Upper lobe of right lung (tissue), 1 donor: ENCODE results near the gene IL10RA. TPM values are rescaled to one million over a fixed set of nuclear protein-coding genes. Genes with fewer than 3 reads are reported as not detected.

ENCODE experiments used
- ATAC-seq: fragments of 200-7000 bp; cut with Tn5 transposase; one replicate; pipeline ENCODE4 v1.9.1; 2020; ENCODE audit warnings: mild to moderate bottlenecking, moderate library complexity
- DNase-seq: peaks from one replicate; pipeline ENCODE4 v3.0.0-alpha.2; 2020
- H3K27ac ChIP-seq: fragments of 200-600 bp; one replicate; pipeline ENCODE4 v1.8.0; 2022
- H3K27me3 ChIP-seq: fragments of 200-600 bp; one replicate; pipeline ENCODE4 v1.8.0; 2022; ENCODE audit warnings: mild to moderate bottlenecking
- H3K36me3 ChIP-seq: fragments of 200-600 bp; one replicate; pipeline ENCODE4 v1.8.0; 2022
- H3K4me1 ChIP-seq: fragments of 200-600 bp; one replicate; pipeline ENCODE4 v1.8.0; 2022
- H3K4me3 ChIP-seq: fragments of 200-600 bp; one replicate; pipeline ENCODE4 v1.8.0; 2022; ENCODE audit warnings: mild to moderate bottlenecking
- H3K9me3 ChIP-seq: fragments of 200-600 bp; one replicate; pipeline ENCODE4 v1.8.0; 2022
- intact Hi-C: fragments of 100-400 bp; cut with DNase I; formaldehyde crosslinking; loops from one replicate; pipeline ENCODE4 v1.11.0; 2022
- total RNA-seq: library from RNA; stranded (reverse); fragmentation: NEBNext Ultra II Directional; extraction: Animal tissue kit (Norgen Biotek cat#: 25700); gene quantifications from one replicate; pipeline ENCODE4 v1.2.1, GENCODE V29; 2021
- TF ChIP-seq, protein P1 (sequence below): fragments of 200-600 bp; IDR thresholded peaks from one replicate; pipeline ENCODE4 v1.8.0; 2022; ENCODE audit warnings: antibody characterized with exemption
- donor health status: DM: no; HTN: yes; CAD: no; lungs with severe emphysema.

Gene IL10RA
- total RNA-seq, 1 donor from 2014 or later = 33.8 TPM

DNA sequence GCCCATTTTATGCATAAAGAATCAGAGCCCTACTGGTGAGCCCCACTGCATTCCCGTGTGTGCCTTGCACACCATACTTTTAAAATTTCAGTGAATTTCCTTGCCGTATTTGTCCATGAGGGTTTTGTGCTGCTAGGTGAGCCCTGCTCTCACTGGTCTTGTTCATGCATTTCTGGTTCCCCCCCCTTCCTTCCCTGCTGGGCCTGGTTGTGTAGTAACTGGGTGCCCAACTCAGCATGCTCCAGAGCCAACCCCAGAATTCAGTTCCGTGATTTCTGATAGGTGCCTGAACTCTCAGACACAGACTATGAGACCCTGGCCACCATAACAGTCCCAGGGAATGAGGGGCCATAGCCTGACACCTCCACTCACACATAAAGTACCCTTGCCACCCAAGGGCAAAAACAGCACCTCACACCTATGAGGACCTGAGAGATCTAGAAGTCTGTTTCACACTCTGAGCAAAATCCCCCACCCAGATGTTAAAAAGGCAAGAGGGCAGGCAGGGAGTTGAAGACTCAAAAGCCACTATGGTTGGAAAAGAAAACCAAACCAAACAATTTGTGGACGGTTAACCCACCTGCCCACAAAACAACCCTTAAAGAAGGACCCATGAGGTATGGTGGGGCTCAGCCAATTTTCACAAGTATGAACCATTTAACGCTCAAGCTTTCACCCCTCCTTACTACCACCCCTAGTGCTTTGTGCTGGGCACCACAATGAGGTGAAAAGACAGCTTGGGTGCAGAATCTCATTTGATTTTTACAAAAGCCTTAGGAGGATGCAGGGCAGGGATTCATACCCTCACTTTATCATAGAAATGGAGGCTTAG lies 16.8 kb upstream of the IL10RA start:
- Histone ChIP-seq H3K9me3 (no peaks in the 10 kb centered on the region), H3K4me1 (peaks cover 29% of the 10 kb centered on the region), H3K27me3 (no peaks in the 10 kb centered on the region), H3K27ac (no peak overlapping the region), H3K36me3 (no peaks in the 10 kb centered on the region), H3K4me3 (no peak overlapping the region)
- TF ChIP-seq, protein P1, sequence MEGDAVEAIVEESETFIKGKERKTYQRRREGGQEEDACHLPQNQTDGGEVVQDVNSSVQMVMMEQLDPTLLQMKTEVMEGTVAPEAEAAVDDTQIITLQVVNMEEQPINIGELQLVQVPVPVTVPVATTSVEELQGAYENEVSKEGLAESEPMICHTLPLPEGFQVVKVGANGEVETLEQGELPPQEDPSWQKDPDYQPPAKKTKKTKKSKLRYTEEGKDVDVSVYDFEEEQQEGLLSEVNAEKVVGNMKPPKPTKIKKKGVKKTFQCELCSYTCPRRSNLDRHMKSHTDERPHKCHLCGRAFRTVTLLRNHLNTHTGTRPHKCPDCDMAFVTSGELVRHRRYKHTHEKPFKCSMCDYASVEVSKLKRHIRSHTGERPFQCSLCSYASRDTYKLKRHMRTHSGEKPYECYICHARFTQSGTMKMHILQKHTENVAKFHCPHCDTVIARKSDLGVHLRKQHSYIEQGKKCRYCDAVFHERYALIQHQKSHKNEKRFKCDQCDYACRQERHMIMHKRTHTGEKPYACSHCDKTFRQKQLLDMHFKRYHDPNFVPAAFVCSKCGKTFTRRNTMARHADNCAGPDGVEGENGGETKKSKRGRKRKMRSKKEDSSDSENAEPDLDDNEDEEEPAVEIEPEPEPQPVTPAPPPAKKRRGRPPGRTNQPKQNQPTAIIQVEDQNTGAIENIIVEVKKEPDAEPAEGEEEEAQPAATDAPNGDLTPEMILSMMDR = no peak
- no peak for DNase-seq
- ATAC-seq = no peak
- intact Hi-C loops = no loop called here

DNA sequence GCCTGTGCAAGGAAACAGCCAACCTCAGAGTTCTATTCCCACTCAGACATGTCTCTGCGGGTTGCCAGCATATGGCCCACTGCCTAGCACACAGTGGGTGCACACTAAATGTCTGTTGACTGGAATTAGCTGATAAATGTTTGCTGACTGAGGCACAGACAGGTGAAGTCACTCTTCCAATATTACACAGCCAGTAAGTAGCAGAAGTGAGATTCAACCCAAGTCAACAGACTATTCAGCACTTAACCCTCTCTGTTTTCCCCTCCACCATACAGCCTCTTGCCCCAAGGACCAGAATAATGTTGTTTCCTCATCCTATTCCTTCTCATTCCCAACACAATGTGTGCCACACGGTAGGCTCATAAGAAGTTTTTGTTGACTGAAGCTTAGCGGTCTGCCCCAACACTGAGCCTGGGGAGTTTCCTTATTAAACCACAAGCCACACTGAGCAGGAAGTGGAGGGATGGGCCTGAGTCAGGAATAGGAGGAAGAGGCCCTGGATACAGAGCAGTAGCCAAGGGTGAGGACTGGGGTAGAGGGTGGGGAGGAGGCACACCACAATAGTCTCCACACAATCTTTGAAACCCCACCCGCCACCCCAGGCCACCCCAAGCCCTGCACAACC lies 15.7 kb upstream of the IL10RA start:
- no peak overlapping the region for H3K27ac ChIP-seq

DNA sequence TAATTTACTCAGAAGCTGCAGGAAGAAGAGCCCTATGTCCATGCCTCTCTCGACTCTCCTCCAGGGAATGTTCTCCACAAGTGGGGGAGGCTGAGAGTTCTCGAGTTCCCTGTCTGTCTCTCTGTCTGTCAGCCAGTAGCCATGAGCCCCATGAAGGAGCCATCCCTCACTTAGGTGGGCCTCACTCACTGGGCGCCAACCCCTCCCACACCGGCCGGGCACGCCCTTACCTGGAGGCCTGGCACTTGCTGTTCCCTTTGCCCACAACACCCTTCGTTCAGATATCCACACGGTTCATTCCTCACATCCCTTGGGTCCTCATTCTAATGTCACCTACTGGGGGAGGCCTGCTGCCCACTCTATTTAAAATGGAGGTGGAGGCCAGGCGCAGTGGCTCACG lies 14.2 kb upstream of the IL10RA start:
- H3K4me3 ChIP-seq = no peak overlapping the region
- no peaks in the 10 kb centered on the region for H3K27me3 ChIP-seq
- H3K36me3 ChIP-seq = no peaks in the 10 kb centered on the region
- TF ChIP-seq, protein P1 = no peak
- no peak for ATAC-seq
- H3K9me3 ChIP-seq = no peaks in the 10 kb centered on the region
- peaks cover 29% of the 10 kb centered on the region for H3K4me1 ChIP-seq
- intact Hi-C loops = no loop called here
- DNase-seq = peak; percentile 39
- H3K27ac ChIP-seq = no peak overlapping the region

More for the DNA sequence above, 15.7 kb upstream of the IL10RA start:
- peak; percentile 40 for DNase-seq
- no peaks in the 10 kb centered on the region for H3K36me3 ChIP-seq
- H3K4me1 ChIP-seq = peaks cover 29% of the 10 kb centered on the region
- H3K4me3 ChIP-seq = no peak overlapping the region
- peak; percentile 88 for ATAC-seq
- no peaks in the 10 kb centered on the region for H3K27me3 ChIP-seq
- H3K9me3 ChIP-seq = no peaks in the 10 kb centered on the region
- TF ChIP-seq, protein P1 = no peak
- intact Hi-C loops = no loop called here

DNA sequence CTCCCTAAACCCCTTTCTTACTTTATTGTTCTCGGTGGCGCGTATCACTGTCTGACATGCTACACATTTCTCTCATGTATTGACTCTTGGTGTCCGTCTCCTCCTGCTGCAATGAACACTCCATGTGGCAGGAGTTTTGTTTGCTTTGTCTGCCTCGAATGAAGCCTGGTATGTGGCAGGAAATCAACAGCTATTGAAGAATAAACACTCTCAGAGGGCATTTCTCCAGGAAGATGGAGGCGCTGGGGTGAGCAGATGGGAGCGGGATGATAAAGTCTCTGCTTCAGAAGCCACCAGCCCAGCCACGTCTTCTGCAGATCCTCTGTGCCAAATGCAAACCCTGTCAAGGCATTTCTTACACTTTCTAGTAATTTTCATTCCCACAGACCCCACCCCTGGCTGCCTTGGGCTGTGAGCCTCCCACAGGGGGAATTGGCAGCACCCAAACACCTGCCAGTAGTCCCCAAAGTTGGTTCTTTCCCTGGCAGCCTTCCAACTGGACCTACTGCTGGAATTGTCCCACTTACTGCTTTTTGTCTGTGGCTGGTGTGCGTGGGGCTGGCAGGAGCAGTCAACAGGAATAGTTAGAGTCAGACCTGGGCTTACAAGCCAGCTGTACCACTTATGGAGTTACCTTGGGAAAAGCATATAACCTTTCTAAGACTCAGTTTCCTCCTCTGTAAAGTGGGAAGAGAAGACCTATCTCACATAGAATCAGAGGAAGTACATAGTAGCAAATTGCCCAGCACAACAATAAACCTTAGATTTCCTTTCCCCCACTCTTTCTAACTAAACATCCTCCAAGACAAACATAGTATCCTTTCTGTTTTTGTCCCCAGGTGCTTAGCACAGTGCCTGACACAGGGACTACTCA lies 13.3 kb upstream of the IL10RA start:
- no peaks in the 10 kb centered on the region for H3K36me3 ChIP-seq
- ATAC-seq = peak; percentile 50
- no peak overlapping the region for H3K27ac ChIP-seq
- H3K9me3 ChIP-seq = no peaks in the 10 kb centered on the region
- H3K4me1 ChIP-seq = peaks cover 29% of the 10 kb centered on the region
- no peak for DNase-seq
- TF ChIP-seq, protein P1 = no peak
- H3K27me3 ChIP-seq = no peaks in the 10 kb centered on the region
- H3K4me3 ChIP-seq = no peak overlapping the region
- intact Hi-C loops = no loop called here

DNA sequence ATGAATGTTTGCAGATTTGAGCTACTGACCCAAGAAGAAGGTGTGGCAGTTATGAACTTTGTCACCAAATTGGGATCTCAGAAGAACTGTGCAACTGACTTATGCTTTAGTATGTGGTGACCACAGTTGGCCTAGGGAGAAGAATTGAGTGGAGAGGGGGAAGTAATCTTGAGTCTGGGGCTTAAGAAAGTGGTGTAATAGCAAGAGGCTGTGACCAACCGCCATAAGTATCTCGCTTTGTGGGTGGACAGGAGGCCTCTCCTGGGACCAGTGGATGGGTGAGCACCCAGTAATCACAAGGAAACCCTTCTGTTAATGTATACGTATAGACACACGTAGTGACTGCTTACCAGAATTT lies 12.7 kb upstream of the IL10RA start:
- DNase-seq (no peak), ATAC-seq (peak; percentile 14)
- Histone ChIP-seq H3K9me3 (no peaks in the 10 kb centered on the region), H3K36me3 (no peaks in the 10 kb centered on the region), H3K27ac (no peak overlapping the region), H3K4me1 (peaks cover 29% of the 10 kb centered on the region), H3K27me3 (no peaks in the 10 kb centered on the region), H3K4me3 (no peak overlapping the region)
- intact Hi-C loops = no loop called here
- TF ChIP-seq, protein P1 = no peak
